HepG2 (cell line): Measurements from ENCODE around the gene ABCB9. TPM values are rescaled to one million over a fixed set of nuclear protein-coding genes. Genes with fewer than 3 reads are reported as not detected.

Experiments used
- BORCS8-MEF2B ChIP-seq: sonication (generic); formaldehyde crosslinking; IDR thresholded peaks from 2 replicates; pipeline ENCODE4 v1.8.0; 2022; ENCODE audit warnings: mild to moderate bottlenecking, missing genetic modification reagents
- CEBPG ChIP-seq: IDR thresholded peaks from 2 replicates; pipeline ENCODE4 v1.6.1; 2016
- CHCHD3 ChIP-seq: sonication (generic); formaldehyde crosslinking; IDR thresholded peaks from 2 replicates; pipeline ENCODE4 v1.8.0; 2022; ENCODE audit warnings: mild to moderate bottlenecking, missing genetic modification reagents, moderate library complexity
- GFI1 ChIP-seq: sonication (generic); formaldehyde crosslinking; IDR thresholded peaks from 2 replicates; pipeline ENCODE4 v1.5.0; 2020; ENCODE audit warnings: missing genetic modification reagents, mild to moderate bottlenecking, borderline replicate concordance
- NFKB2 ChIP-seq: sonication (generic); formaldehyde crosslinking; IDR thresholded peaks from 2 replicates; pipeline ENCODE4 v1.4.0; 2020; ENCODE audit warnings: missing genetic modification reagents, borderline replicate concordance
- PRDM10 ChIP-seq: sonication (generic); formaldehyde crosslinking; IDR thresholded peaks from 2 replicates; pipeline ENCODE4 v1.4.0; 2020; ENCODE audit warnings: low read depth, missing genetic modification reagents
- RFX3 ChIP-seq: IDR thresholded peaks from 2 replicates; pipeline ENCODE4 v1.6.1; 2016; ENCODE audit warnings: missing biosample characterization, missing genetic modification reagents
- SALL1 ChIP-seq: sonication (generic); formaldehyde crosslinking; IDR thresholded peaks from 2 replicates; pipeline ENCODE4 v1.8.0; 2022; ENCODE audit warnings: mild to moderate bottlenecking, missing genetic modification reagents
- SAP130 ChIP-seq: IDR thresholded peaks from 2 replicates; pipeline ENCODE4 v1.6.1; 2016; ENCODE audit warnings: low read depth
- SIX4 ChIP-seq: sonication (generic); formaldehyde crosslinking; IDR thresholded peaks from 2 replicates; pipeline ENCODE4 v1.4.0; 2020; ENCODE audit warnings: missing genetic modification reagents
- TRIM24 ChIP-seq: sonication (generic); formaldehyde crosslinking; IDR thresholded peaks from 2 replicates; pipeline ENCODE4 v1.8.0; 2022; ENCODE audit warnings: mild to moderate bottlenecking, missing genetic modification reagents
- ZBTB39 ChIP-seq: sonication (generic); formaldehyde crosslinking; IDR thresholded peaks from 2 replicates; pipeline ENCODE4 v1.5.0; 2020; ENCODE audit warnings: missing genetic modification reagents
- ZNF230 ChIP-seq: sonication (generic); formaldehyde crosslinking; IDR thresholded peaks from 2 replicates; pipeline ENCODE4 v1.4.0; 2020; ENCODE audit warnings: mild to moderate bottlenecking, missing genetic modification reagents
- ZNF350 ChIP-seq: sonication (generic); formaldehyde crosslinking; IDR thresholded peaks from 2 replicates; pipeline ENCODE4 v1.4.0; 2020; ENCODE audit warnings: mild to moderate bottlenecking, low read depth, missing genetic modification reagents, borderline replicate concordance
- ZNF44 ChIP-seq: sonication (generic); formaldehyde crosslinking; IDR thresholded peaks from 2 replicates; pipeline ENCODE4 v1.5.1; 2020; ENCODE audit warnings: mild to moderate bottlenecking, missing genetic modification reagents
- ZNF709 ChIP-seq: sonication (generic); formaldehyde crosslinking; IDR thresholded peaks from 2 replicates; pipeline ENCODE4 v1.5.0; 2020; ENCODE audit warnings: mild to moderate bottlenecking, missing genetic modification reagents
- ZNF766 ChIP-seq: sonication (generic); formaldehyde crosslinking; IDR thresholded peaks from 2 replicates; pipeline ENCODE4 v1.5.0; 2020; ENCODE audit warnings: missing genetic modification reagents, borderline replicate concordance
- polyA plus RNA-seq, 8 experiments: library from polyadenylated mRNA; depleted of rRNA in 3 of 8; stranded (reverse) in 7 of 8; unstranded in 1 of 8; fragments of >200 nt; fragmentation: Illumina TruSeq in 4 of 8; extraction: Trizol in 4 of 8; gene quantifications; 2 replicates each; pipeline versions ENCODE4 v1.2.1 to v1.2.3, GENCODE V29; 2011 to 2016; ENCODE audit warnings: low read depth in 4 of 8, missing spikeins in 1 of 8, mixed read lengths in 1 of 8; ENCODE audit not compliant: insufficient read depth in 1 of 8
- total RNA-seq, 5 experiments: library from RNA; depleted of rRNA; stranded (reverse); fragments of >200 nt; fragmentation: Illumina TruSeq; extraction: Trizol; gene quantifications; 2 replicates each; pipeline ENCODE4 v1.2.3, GENCODE V29; 2016; ENCODE audit warnings: low read depth in 1 of 5
- TF ChIP-seq, protein P1 (sequence below): sonication (generic); formaldehyde crosslinking; IDR thresholded peaks from 2 replicates; pipeline ENCODE4 v1.4.0; 2020; ENCODE audit warnings: missing genetic modification reagents, borderline replicate concordance
- TF ChIP-seq, protein P2 (sequence below): sonication (generic); formaldehyde crosslinking; IDR thresholded peaks from 2 replicates; pipeline ENCODE4 v1.4.0; 2020; ENCODE audit warnings: mild to moderate bottlenecking, missing genetic modification reagents
- TF ChIP-seq, protein P3 (sequence below): sonication (generic); formaldehyde crosslinking; IDR thresholded peaks from 2 replicates; pipeline ENCODE4 v1.5.0; 2020; ENCODE audit warnings: mild to moderate bottlenecking, low read depth, missing genetic modification reagents, borderline replicate concordance

Gene ABCB9
- total and polyA plus RNA-seq, 2 of the 13 experiments (the other 11 are each of a cell fraction or from before 2014, with no cell fraction given) = 5.1 to 6.0 TPM

DNA sequence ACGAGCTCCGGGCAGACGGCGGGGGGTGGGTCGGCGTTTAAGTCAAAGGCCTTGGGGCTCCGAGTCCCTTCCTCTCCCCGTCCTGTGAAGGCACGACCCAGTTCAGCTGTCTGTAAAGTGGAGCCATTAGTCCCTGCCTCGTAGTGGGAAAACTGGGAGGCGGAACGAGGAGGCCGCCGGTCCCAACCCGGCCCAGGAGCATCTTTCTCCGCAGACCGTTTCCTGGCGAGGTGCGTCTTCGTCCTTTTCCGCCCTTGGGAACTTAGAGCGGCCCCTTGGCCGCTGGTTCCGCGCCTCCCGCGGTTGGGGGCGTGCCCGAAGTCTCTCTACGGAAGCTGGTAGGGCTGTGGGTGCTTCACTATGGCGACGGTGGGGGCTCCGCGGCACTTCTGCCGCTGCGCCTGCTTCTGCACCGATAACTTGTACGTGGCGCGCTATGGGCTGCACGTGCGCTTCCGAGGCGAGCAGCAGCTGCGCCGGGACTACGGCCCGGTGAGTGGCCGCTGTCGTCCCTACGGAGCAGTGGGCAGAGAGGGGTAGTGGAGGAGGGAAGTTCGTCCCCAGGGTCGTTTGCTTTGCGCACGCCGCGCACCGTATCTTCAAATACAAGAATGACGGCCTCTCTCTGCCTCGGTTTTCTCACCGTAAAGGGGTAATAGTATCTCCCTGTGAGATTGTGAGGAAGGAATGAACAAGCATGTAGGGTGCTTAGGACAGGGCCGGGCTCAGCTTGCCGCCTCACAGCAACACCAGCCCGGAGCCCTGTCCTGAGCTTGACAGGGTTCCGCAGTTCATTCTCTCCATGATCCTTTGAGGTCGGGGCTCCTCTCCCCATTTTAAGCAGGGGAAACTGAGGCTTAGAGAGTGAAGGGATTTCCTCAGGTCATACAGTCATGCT lies 8.9 kb upstream of the ABCB9 start, which contains the start of gene OGFOD2 (continued):
- TF ChIP-seq, protein P1, sequence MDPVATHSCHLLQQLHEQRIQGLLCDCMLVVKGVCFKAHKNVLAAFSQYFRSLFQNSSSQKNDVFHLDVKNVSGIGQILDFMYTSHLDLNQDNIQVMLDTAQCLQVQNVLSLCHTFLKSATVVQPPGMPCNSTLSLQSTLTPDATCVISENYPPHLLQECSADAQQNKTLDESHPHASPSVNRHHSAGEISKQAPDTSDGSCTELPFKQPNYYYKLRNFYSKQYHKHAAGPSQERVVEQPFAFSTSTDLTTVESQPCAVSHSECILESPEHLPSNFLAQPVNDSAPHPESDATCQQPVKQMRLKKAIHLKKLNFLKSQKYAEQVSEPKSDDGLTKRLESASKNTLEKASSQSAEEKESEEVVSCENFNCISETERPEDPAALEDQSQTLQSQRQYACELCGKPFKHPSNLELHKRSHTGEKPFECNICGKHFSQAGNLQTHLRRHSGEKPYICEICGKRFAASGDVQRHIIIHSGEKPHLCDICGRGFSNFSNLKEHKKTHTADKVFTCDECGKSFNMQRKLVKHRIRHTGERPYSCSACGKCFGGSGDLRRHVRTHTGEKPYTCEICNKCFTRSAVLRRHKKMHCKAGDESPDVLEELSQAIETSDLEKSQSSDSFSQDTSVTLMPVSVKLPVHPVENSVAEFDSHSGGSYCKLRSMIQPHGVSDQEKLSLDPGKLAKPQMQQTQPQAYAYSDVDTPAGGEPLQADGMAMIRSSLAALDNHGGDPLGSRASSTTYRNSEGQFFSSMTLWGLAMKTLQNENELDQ = no peak
- TF ChIP-seq NFKB2 (CRISPR knock-in tag) (peak; percentile 31; the same call in 1 of the 2 replicates), SAP130 (CRISPR knock-in tag) (peak; percentile 71), ZBTB39 (CRISPR knock-in tag) (no peak), CHCHD3 (CRISPR knock-in tag) (no peak), SIX4 (no peak), PRDM10 (CRISPR knock-in tag) (no peak), SALL1 (CRISPR knock-in tag) (no peak), ZNF44 (CRISPR knock-in tag) (no peak), ZNF709 (CRISPR knock-in tag) (no peak; the same call in 1 of the 2 replicates), TRIM24 (no peak), ZNF766 (CRISPR knock-in tag) (peak; percentile 46; the same call in 1 of the 2 replicates), ZNF350 (CRISPR knock-in tag) (peak; percentile 45), BORCS8-MEF2B (CRISPR knock-in tag) (no peak; the same call in 1 of the 2 replicates), CEBPG (no peak), GFI1 (CRISPR knock-in tag) (peak; percentile 38; the same call in 1 of the 2 replicates), RFX3 (CRISPR knock-in tag) (peak; percentile 32; the same call in 1 of the 2 replicates), ZNF230 (CRISPR knock-in tag) (peak; percentile 20; the same call in 1 of the 2 replicates)
- TF ChIP-seq, protein P2, sequence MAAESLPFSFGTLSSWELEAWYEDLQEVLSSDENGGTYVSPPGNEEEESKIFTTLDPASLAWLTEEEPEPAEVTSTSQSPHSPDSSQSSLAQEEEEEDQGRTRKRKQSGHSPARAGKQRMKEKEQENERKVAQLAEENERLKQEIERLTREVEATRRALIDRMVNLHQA = no peak
- TF ChIP-seq, protein P3, sequence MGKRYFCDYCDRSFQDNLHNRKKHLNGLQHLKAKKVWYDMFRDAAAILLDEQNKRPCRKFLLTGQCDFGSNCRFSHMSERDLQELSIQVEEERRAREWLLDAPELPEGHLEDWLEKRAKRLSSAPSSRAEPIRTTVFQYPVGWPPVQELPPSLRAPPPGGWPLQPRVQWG (CRISPR knock-in tag) = no peak
